Activated CD8-positive, alpha-beta T cell treated with anti-CD3 and anti-CD28 coated beads for 36 hours (primary cell): ENCODE results near the gene LCOR. TPM values are rescaled to one million over a fixed set of nuclear protein-coding genes. Genes with fewer than 3 reads are reported as not detected.

Experiments used
- ATAC-seq: fragments of 200-7000 bp; cut with Tn5 transposase; one replicate; pipeline ENCODE4 v1.10.0; 2021; ENCODE audit warnings: mild to moderate bottlenecking, moderate library complexity
- CTCF ChIA-PET: fragments of 350-600 bp; sonication (Branson Sonifier 250); formaldehyde crosslinking; loops from one replicate; lab custom pipeline; 2021; ENCODE audit warnings: antibody characterized with exemption; lab: Charles Lee
- POLR2A ChIA-PET: fragments of 350-600 bp; sonication (Branson Sonifier 250); formaldehyde crosslinking; loops from one replicate; lab custom pipeline; 2021; ENCODE audit warnings: antibody characterized with exemption; lab: Charles Lee
- DNase-seq: peaks from one replicate; pipeline ENCODE4 v3.0.0-alpha.2; 2020
- H3K27ac Mint-ChIP-seq: one replicate; pipeline ENCODE4 v1.8.0; 2021; ENCODE audit warnings: mild to moderate bottlenecking, mixed read lengths
- H3K27me3 Mint-ChIP-seq: one replicate; pipeline ENCODE4 v1.8.0; 2021; ENCODE audit warnings: mixed read lengths
- H3K36me3 Mint-ChIP-seq: one replicate; pipeline ENCODE4 v1.8.0; 2021; ENCODE audit warnings: low read depth, mixed read lengths
- H3K4me1 Mint-ChIP-seq: one replicate; pipeline ENCODE4 v1.8.0; 2021; ENCODE audit warnings: low read depth, mixed read lengths
- H3K4me3 Mint-ChIP-seq: one replicate; pipeline ENCODE4 v1.8.0; 2021; ENCODE audit warnings: mild to moderate bottlenecking, moderate library complexity, mixed read lengths
- H3K9me3 Mint-ChIP-seq: one replicate; pipeline ENCODE4 v1.8.0; 2021; ENCODE audit warnings: mixed read lengths
- intact Hi-C: fragments of 100-400 bp; cut with micrococcal nuclease; formaldehyde crosslinking; loops from one replicate; pipeline ENCODE4 v1.10.0; 2022
- total RNA-seq, 2 experiments: library from RNA; stranded (reverse); gene quantifications; one replicate each; pipeline ENCODE4 v1.2.3, GENCODE V29; 2021
- TF ChIP-seq, protein P1 (sequence below): fragments of 200-600 bp; IDR thresholded peaks from one replicate; pipeline ENCODE4 v1.8.0; 2022; ENCODE audit warnings: antibody characterized with exemption, mild to moderate bottlenecking

The LCOR gene
- total RNA-seq, 2 experiments from 2014 or later, result 20.6 to 24.3 TPM

DNA sequence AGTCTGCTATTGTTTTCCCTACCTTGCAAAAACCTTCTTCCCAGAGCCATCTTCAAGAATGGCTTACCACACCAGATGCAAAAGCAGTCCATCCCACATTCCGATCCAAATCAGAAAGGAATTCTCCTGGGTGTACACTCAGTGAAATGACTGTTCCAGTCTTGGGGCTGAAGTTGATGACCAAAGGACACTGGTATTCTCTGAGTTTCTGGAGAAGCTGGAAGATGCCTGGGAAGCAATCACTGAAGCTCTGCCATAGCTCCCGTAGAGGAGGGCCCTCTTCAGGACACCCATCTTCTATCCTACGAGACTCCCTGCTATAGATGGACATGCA lies 155.7 kb downstream of the LCOR start:
- ChIA-PET CTCF (interaction anchor here (1.0 to 6.9 kb wide), 2 partner anchors 37 to 49 kb away, joined by 4 to 41 read pairs; no protein-coding TSS in a partner anchor), POLR2A (interaction anchor here (1.5 kb wide), 1 partner anchor 11 kb away, joined by 5 read pairs; no protein-coding TSS in a partner anchor)
- intact Hi-C loops, result no loop called here
- no peaks in the 10 kb centered on the region for H3K9me3 Mint-ChIP-seq
- no peaks in the 10 kb centered on the region for H3K27me3 Mint-ChIP-seq
- H3K27ac Mint-ChIP-seq, result no peak overlapping the region
- H3K4me1 Mint-ChIP-seq, result peaks cover 14% of the 10 kb centered on the region
- no peak overlapping the region for H3K4me3 Mint-ChIP-seq
- TF ChIP-seq, protein P1, sequence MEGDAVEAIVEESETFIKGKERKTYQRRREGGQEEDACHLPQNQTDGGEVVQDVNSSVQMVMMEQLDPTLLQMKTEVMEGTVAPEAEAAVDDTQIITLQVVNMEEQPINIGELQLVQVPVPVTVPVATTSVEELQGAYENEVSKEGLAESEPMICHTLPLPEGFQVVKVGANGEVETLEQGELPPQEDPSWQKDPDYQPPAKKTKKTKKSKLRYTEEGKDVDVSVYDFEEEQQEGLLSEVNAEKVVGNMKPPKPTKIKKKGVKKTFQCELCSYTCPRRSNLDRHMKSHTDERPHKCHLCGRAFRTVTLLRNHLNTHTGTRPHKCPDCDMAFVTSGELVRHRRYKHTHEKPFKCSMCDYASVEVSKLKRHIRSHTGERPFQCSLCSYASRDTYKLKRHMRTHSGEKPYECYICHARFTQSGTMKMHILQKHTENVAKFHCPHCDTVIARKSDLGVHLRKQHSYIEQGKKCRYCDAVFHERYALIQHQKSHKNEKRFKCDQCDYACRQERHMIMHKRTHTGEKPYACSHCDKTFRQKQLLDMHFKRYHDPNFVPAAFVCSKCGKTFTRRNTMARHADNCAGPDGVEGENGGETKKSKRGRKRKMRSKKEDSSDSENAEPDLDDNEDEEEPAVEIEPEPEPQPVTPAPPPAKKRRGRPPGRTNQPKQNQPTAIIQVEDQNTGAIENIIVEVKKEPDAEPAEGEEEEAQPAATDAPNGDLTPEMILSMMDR, result no peak
- H3K36me3 Mint-ChIP-seq, result peaks cover 2% of the 10 kb centered on the region
- ATAC-seq (no peak), DNase-seq (no peak)

DNA sequence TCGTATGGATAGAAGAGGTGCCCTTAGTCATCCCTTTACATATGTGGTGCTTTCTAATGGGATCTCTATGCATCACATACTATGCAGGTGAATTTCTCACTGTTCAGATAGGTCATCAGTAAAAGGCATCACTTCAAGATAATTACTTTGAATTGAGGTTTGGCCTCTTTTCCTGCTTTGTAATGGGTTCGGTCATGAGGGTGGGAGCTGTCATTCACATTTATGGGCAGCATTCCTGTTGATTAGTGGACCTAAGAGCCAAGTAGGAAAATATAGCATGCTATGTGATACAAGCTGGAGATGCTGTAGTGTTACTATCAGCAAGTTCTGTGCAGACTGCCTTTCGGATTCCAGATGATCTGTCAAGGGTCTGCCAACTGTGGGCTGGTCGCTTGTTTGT lies 156.3 kb downstream of the LCOR start:
- intact Hi-C loops, result no loop called here
- Mint-ChIP-seq H3K27me3 (no peaks in the 10 kb centered on the region), H3K27ac (no peak overlapping the region), H3K36me3 (no peaks in the 10 kb centered on the region), H3K4me3 (no peak overlapping the region), H3K9me3 (no peaks in the 10 kb centered on the region), H3K4me1 (peaks cover 14% of the 10 kb centered on the region)
- ChIA-PET POLR2A (no interaction called here), CTCF (interaction anchor here (1.0 kb wide), 1 partner anchor 49 kb away, joined by 4 read pairs; no protein-coding TSS in a partner anchor)
- DNase-seq, result no peak
- TF ChIP-seq, protein P1, result no peak
- no peak for ATAC-seq

GRCh38 chr10:96991313-96991841 lies 159.3 kb downstream of the LCOR start:
- POLR2A ChIA-PET, result interaction anchor here (0.9 kb wide), 1 partner anchor 33 kb away, joined by 3 read pairs; no protein-coding TSS in a partner anchor

GRCh38 chr10:96992721-96993120 lies 160.6 kb downstream of the LCOR start:
- Mint-ChIP-seq H3K4me3 (no peak overlapping the region), H3K9me3 (no peaks in the 10 kb centered on the region), H3K27ac (no peak overlapping the region), H3K27me3 (no peaks in the 10 kb centered on the region), H3K36me3 (no peaks in the 10 kb centered on the region), H3K4me1 (peaks cover 3% of the 10 kb centered on the region)
- peak; percentile 13 for ATAC-seq
- TF ChIP-seq, protein P1, result no peak
- ChIA-PET CTCF (interaction anchor here (1.1 to 1.2 kb wide), 2 partner anchors 44 to 45 kb away, joined by 3 read pairs; no protein-coding TSS in a partner anchor), POLR2A (no interaction called here)
- no peak for DNase-seq
- intact Hi-C loops, result no loop called here

More at GRCh38 chr10:96991313-96991841, 159.3 kb downstream of the LCOR start:
- H3K27me3 Mint-ChIP-seq, result no peaks in the 10 kb centered on the region
- H3K4me1 Mint-ChIP-seq, result peaks cover 3% of the 10 kb centered on the region
- CTCF ChIA-PET, result interaction anchor here (0.6 to 3.3 kb wide), 6 partner anchors 9 to 619 kb away, joined by 3 to 14 read pairs (median 4); no protein-coding TSS in a partner anchor
- H3K9me3 Mint-ChIP-seq, result no peaks in the 10 kb centered on the region
- DNase-seq (no peak), ATAC-seq (peak; percentile 60)
- intact Hi-C loops, result no loop called here
- TF ChIP-seq, protein P1, result no peak
- no peak overlapping the region for H3K4me3 Mint-ChIP-seq
- no peaks in the 10 kb centered on the region for H3K36me3 Mint-ChIP-seq
- H3K27ac Mint-ChIP-seq, result no peak overlapping the region

DNA sequence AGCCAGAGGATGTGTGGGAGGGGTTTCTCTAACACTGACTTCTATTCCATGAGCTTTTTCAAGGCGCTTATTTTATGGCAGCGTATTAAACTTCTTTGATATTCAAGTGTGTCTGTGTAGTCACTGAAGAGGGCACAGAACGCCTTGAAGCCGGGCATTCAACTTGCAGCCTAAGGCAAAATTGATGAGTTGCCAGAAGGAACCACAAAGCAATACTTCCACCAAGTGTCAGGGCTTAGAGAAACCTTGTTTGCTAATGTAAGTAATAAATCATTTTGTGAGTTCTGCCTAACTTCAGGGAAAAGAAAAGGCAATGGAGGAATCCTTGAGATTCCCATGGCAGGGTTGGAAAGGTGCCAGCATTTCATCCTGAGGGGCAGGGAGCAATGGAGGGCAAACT lies 163.8 kb downstream of the LCOR start:
- intact Hi-C loops, result no loop called here
- peak overlapping the region; percentile 16 for H3K27ac Mint-ChIP-seq
- CTCF ChIA-PET, result interaction anchor here (0.8 to 2.1 kb wide), 3 partner anchors 11 to 29 kb away, joined by 3 to 5 read pairs (median 3); no protein-coding TSS in a partner anchor
- H3K27me3 Mint-ChIP-seq, result no peaks in the 10 kb centered on the region
- H3K9me3 Mint-ChIP-seq, result no peaks in the 10 kb centered on the region
- POLR2A ChIA-PET, result no interaction called here
- ATAC-seq (no peak), DNase-seq (no peak)
- peaks cover 3% of the 10 kb centered on the region for H3K4me1 Mint-ChIP-seq
- no peak overlapping the region for H3K4me3 Mint-ChIP-seq
- no peaks in the 10 kb centered on the region for H3K36me3 Mint-ChIP-seq
- TF ChIP-seq, protein P1, result no peak
